Stimulated activated CD4-positive, alpha-beta T cell treated with anti-CD3 and anti-CD28 coated beads, Interleukin-2, amount 100 ng/mL, for 24 hours (primary cell): ENCODE measurements around the gene DLL3.
"Not testable (repeated sequence)": the region's sequence is repeated elsewhere in the genome, so short reads cannot be mapped to it uniquely, and the experiment has no call there.

Source experiments
- DNase-seq, 2 donors: peaks; one replicate each; pipeline ENCODE4 v3.0.0-alpha.2; 2020

Gene DLL3, protein sequence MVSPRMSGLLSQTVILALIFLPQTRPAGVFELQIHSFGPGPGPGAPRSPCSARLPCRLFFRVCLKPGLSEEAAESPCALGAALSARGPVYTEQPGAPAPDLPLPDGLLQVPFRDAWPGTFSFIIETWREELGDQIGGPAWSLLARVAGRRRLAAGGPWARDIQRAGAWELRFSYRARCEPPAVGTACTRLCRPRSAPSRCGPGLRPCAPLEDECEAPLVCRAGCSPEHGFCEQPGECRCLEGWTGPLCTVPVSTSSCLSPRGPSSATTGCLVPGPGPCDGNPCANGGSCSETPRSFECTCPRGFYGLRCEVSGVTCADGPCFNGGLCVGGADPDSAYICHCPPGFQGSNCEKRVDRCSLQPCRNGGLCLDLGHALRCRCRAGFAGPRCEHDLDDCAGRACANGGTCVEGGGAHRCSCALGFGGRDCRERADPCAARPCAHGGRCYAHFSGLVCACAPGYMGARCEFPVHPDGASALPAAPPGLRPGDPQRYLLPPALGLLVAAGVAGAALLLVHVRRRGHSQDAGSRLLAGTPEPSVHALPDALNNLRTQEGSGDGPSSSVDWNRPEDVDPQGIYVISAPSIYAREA

GRCh38 chr19:39498798-39499642 is at the start of gene DLL3:
Gene DLL3 (plus strand): TSS chr19:39498947. CDS start chr19:39498975, 28 bp downstream.
- peak; percentile 22 to 37 for DNase-seq

GRCh38 chr19:39449116-39449797 is 49.5 kb upstream of the DLL3 start:
- DNase-seq, result no peak

DNA sequence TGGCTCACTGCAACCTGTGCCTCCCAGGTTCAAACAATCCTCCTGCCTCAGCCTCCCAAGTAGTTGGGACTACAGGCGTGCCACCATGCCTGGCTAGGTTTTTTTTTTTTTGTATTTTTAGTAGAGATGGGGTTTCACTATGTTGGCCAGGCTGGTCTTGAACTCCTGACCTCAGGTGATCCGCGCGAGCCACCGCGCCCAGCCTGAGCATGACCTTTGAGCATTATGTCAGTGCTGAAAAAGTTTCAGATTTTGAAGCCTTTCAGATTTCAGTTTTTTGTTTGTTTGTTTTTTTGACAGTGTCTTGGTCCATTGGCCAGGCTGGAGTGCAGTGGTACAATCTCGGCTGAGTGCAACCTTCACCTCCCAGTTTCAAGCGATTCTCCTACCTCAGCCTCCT is 47.5 kb upstream of the DLL3 start:
- not testable (repeated sequence) for DNase-seq

GRCh38 chr19:39463403-39463802 is 35.3 kb upstream of the DLL3 start:
- no peak for DNase-seq

DNA sequence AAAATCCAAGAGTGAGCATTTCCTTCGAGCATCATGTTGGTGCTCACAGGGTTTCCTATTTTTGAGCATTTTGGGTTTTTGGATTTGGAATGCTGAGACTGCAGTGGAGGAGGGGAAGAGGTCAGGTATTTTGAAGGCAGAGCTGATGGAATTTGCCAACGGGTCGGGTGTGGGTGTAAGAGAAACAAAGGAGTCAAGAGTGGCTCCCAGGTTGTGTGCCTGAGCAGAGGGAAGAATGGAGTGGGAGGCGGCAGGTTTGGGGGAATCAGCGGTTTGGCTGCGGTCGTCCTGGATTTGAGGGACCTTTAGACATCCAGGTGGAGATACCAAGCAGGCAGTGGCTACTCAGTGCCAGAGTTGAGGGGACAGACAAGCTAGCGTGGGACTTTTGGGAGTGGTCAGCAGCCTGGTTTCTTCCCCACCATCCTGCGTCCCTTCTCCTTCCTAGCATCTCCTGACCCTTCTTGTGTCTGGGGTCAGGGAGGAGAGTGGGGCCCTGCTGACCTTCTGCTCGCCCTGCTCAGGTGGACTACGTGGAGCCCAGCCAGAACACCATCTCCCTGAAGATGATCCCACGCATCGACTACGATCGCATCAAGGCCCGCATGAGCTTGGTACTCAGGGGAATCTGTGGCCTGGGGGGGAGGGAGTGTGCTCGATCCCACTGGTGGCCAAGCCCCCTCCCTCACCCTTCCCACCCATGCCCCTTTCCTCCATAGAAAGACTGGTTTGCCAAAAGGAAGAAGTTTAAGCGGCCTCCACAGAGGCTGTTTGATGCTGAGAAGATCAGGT is 32.6 kb upstream of the DLL3 start:
- no peak for DNase-seq

DNA sequence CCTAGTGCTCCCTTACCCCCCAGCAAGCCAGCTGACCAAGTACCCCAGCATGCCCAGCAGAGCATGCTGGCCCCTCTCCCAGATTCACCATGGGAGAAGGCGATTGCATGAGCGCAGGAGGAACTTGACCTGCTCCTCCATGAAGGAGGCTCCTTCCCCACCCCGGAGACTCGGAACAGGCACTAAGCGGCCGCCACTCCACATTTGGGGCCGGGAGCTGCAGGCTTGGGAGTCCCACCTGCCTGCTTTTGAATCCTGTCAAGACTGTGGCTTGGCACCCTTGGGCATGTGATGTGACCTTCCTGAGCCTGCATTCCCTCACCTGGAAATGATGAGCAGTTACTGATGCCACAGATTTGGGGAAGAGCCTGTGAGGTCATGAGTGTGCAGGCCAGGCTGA is 30.8 kb upstream of the DLL3 start:
- no peak for DNase-seq

DNA sequence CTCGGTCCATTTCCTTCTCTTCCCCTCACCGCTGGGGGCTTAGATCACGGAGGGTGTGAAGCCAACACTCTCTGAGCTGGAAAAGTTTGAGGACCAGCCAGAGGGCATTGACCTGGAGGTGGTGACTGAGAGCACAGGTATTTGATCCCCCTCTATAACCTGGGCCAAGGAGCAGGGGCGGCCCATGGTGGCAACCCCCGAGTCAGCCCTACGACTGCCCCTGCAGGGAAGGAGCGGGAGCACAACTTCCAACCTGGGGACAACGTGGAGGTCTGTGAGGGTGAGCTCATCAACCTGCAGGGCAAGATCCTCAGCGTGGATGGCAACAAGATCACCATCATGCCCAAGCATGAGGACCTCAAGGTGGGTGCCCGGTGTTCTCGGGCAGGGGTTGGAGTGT is 29.7 kb upstream of the DLL3 start:
- no peak for DNase-seq

DNA sequence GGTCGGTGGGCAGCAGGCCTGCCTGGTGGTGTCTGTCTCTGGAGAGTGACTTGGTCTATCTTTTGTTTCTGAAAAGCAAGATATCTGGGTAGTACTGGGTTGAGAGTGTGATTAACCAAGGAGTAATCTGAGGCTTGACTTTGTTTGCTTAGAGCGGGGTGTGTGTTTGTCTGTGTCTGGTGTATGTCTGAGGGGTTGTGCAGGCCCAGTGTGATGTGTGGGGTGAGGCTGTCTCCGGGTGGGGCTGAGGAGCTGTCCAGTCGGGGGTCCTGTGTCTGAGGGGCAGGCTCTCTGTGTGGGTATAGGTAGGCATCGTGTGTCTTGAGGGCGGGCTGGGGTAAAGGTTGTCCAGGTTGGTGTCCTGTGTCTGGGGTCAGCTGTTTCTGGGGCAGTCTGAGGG is 29.2 kb upstream of the DLL3 start:
- DNase-seq, result no peak

GRCh38 chr19:39470724-39471339 is 27.9 kb upstream of the DLL3 start:
- DNase-seq, result no peak

GRCh38 chr19:39471756-39472536 is 26.8 kb upstream of the DLL3 start:
- DNase-seq, result no peak

DNA sequence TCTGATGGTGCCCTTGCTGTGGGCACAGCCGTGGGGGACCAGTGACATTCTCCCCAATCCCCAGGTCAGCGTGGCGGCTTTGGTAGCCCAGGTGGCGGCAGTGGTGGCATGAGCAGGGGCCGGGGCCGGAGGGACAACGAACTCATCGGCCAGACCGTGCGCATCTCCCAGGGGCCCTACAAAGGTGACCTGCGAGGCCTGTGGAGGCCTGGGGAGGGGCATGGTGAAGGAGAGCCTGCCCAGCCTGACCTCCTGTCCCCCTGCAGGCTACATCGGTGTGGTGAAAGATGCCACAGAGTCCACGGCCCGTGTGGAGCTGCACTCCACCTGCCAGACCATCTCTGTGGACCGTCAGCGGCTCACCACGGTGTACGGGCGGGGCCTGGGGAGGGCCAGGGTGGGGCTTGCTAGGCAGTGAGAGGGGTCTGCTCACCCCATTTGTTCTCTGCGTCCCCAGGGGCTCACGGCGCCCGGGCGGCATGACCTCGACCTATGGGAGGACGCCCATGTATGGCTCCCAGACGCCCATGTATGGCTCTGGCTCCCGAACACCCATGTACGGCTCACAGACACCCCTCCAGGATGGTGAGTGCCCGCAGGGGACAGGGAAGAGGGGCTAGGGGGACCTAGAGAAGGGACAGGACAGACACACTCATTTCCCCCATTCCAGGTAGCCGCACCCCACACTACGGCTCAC is 25.9 kb upstream of the DLL3 start:
- DNase-seq, result no peak

GRCh38 chr19:39473443-39473960 is 25.2 kb upstream of the DLL3 start:
- no peak for DNase-seq

DNA sequence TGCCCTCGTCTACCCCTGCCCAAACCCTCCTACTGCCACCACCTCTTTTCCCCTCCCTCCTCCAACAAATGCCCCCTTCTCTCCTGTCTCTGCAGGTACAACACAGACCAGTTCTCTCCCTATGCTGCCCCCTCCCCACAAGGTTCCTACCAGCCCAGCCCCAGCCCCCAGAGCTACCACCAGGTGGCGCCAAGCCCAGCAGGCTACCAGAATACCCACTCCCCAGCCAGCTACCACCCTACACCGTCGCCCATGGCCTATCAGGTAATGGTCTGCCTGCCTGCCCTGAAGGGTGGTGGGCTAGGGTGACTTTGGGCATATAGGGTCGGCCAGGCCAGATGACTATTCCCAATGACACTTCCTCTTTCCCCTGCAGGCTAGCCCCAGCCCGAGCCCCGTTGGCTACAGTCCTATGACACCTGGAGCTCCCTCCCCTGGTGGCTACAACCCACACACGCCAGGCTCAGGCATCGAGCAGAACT is 24.6 kb upstream of the DLL3 start:
- DNase-seq, result peak; percentile 78 to 83

DNA sequence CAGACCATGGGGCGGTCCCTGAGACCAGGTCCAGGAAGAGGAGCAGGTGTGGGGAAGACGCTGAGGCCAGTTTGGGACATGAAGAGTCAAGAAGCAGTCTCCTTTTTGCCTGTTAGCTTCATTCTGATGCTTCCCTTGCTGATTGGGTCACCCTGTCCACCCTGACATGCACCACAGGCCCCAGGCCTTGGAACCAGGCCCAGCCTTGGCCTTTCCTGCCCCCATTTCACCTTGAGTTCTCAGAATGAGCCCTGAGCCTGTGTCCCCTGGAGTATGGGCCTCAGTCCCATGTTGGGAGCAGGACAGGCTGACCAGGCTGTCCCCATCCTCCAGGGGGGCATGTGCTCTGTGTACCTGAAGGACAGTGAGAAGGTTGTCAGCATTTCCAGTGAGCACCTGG is 23.0 kb upstream of the DLL3 start:
- no peak for DNase-seq

GRCh38 chr19:39479319-39479801 is 19.4 kb upstream of the DLL3 start:
- not testable (repeated sequence) for DNase-seq

- no peak for DNase-seq
Measured at GRCh38 chr19:39479916-39480315, 18.8 kb upstream of the DLL3 start.

DNA sequence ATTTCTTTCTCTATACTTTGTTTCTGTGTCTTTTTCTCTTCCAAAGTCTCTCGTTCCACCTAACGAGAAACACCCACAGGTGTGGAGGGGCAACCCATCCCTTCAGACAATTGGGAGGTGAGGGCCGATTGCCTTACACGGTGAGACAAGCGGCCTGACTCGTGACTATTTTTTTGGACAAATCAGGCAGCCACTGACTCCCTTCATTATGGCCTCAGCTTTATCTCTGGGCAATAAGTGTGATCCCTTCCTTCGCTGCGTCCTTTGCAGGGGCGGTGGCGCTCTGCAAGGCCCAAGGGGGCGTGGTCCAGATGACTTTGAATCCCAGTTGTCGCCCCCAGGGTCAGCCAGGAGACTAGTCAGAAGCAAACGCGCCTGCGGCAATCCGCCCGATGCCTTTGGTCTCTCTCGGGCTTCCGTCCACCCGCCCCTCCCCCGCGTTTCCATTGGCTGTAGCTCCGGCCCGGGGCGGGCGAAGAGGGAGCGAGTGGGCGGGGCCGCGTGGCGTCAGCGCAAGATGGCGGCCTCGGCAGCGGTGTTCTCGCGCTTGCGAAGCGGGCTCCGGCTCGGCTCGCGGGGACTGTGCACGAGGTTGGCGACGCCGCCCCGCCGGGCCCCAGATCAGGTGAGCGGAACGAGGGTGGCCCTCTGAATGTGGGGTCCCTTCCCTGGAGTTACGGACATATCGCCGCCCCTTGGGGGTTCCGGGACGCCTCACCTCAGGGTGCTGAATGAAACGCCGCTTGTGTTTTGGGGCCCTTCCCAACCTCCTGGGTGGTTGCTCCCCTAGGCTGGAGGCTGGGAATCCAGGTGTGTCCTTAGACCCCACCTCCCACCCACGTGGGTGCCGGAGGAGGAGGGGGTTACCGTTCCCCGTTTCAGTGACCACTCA is 18.2 kb upstream of the DLL3 start, which contains the start of gene TIMM50:
TSS of gene TIMM50 (plus strand) at position 502 of the 892 bp plus-strand sequence. CDS start at position 518, 16 bp downstream.
- peak; percentile 99 to 100 for DNase-seq

- no peak for DNase-seq
Measured at GRCh38 chr19:39481229-39481545, 17.6 kb upstream of the DLL3 start.

GRCh38 chr19:39481676-39482075 is 17.1 kb upstream of the DLL3 start:
- DNase-seq, result no peak
